Left cardiac atrium (tissue), 4 donors: ENCODE data around the gene BSDC1. TPM values are rescaled to one million over a fixed set of nuclear protein-coding genes. Genes with fewer than 3 reads are reported as not detected.
"Not testable (repeated sequence)": the region's sequence is repeated elsewhere in the genome, so short reads cannot be mapped to it uniquely, and the experiment has no call there.

ENCODE experiments used
- ATAC-seq, 2 donors: fragments of 200-7000 bp; cut with Tn5 transposase; one replicate each; pipeline ENCODE4 v1.9.1; 2020; ENCODE audit warnings: mild to moderate bottlenecking in 2 of 2, moderate library complexity in 2 of 2
- DNase-seq: peaks from one replicate; pipeline ENCODE4 v3.0.0-alpha.2; 2020
- intact Hi-C, 2 donors: fragments of 100-400 bp; cut with DNase I; formaldehyde crosslinking; loops; one replicate each; pipeline versions ENCODE4 v1.14.1 to v1.15.1; 2022 to 2023
- total RNA-seq, 2 donors: library from RNA; stranded (reverse); fragmentation: NEBNext Ultra II Directional; extraction: Animal tissue kit (Norgen Biotek cat#: 25700); gene quantifications; one replicate each; pipeline ENCODE4 v1.2.1, GENCODE V29; 2021
- donor health status: DM: no; HTN: yes; CAD: no.
- donor health status: DM: no; HTN: yes; CAD: no; lungs with severe emphysema.
- donor health status: DM: yes; HTN: yes; CAD: no.
- donor health status: Dilated cardiomyopathy.

The BSDC1 gene
- total RNA-seq, 2 donors from 2014 or later, result 42.2 to 43.8 TPM

DNA sequence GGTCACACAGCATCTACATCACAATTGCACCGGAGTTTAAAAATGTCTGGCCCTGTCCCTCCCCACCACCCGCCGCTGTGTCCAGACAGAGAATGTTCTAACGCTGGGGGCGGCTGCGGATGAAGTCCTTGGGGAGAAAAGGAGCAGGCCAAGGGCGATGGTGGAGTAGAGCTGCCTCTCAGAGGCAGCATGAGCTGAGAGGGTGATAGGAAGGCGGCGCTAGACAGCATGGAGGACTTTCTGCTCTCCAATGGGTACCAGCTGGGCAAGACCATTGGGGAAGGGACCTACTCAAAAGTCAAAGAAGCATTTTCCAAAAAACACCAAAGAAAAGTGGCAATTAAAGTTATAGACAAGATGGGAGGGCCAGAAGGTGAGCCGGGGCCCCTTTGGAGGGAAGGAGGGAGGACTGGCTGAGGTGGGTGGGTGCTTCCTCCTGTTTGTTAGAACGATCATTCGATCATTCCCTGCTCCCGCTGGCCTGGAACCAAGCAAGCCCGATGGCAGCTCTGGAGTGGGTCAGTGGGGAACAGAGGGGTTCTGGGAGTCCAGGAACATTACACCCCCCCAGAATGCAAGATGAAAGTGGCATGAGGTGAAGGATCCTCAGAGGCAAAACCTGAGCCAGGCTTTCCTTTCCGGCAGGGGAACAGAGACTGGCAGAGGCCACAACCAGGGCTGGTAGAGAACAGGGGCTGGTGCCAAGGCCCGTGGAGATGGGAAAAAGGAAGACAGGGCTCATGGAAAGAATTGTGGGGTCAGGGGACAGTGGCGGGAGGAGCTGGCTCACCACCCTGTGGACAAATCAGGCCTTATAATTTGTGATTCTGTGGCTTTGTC, 31.5 kb downstream of the BSDC1 start, which contains the start of the genes FAM229A and TSSK3:
Gene FAM229A (minus strand): TSS at position 12 of the 840 bp plus-strand sequence. CDS start 394 bp downstream, outside the sequence.
Gene TSSK3 (plus strand): TSS at position 66 of the 840 bp plus-strand sequence. CDS start 163 bp downstream, at position 229.
- intact Hi-C loops, result no loop called here
- DNase-seq (no peak), ATAC-seq (peak in 1 of 2 donors; percentile 38)

DNA sequence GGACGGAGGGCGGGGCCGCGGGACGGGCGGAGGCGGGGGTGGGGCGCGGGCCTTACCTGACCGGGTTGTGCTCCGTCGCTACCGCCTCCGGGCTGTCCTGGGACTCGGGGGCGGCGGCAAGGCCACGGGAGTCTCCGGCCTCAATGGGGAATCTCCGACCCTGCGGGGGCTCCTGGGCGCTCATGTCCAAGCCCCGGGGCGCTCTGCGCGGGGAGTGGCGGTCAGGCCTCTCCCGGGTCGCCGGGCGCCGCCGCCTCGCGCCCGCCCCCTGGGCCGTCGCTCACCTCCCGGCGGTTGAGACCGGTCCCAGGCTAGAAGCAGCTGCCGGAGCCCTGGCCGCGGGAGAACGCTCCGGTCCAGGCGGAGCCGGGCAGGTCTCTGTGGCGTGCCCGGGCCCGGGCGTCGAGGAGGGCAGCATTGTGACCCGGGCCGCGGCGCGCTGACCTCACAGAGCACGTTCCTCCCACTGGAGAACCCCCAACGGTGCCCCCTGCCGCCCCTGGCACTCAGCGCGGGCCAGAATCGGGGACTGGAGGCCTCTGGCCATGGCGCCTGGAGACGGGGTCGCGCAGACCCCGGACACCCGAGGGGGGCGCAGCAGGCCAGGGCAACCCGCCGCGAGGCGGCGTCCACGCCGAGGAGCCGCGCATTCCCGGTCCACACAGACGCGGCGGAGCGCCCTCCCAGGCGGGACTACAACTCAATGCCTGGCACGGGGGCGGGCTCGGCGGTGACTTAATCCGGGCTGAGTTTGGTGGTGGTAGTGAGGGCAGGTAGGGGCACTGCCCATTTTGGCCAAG, 32.4 kb downstream of the BSDC1 start:
- ATAC-seq, result peak; percentile 75 to 82
- peak; percentile 76 for DNase-seq
- intact Hi-C loops, result no loop called here

DNA sequence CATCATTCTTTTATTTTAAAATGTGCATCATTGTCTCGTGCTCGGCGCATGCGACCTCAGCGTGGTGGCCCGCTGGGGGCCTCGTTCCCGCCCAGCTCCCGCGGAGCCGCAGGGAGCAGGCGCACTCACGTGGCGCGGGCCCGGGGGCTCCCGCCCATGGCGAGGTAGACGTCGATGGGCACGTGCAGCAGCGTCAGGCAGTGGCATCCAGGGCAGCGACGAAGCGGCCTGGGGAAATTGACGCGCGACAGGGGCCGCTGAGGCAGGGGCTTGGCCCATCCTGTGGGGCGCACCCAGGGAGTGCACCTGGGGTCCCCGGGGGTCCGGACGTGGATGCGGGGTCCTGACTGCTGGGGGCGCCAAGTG, 33.0 kb downstream of the BSDC1 start:
- no peak for ATAC-seq
- DNase-seq, result no peak
- intact Hi-C loops, result no loop called here

DNA sequence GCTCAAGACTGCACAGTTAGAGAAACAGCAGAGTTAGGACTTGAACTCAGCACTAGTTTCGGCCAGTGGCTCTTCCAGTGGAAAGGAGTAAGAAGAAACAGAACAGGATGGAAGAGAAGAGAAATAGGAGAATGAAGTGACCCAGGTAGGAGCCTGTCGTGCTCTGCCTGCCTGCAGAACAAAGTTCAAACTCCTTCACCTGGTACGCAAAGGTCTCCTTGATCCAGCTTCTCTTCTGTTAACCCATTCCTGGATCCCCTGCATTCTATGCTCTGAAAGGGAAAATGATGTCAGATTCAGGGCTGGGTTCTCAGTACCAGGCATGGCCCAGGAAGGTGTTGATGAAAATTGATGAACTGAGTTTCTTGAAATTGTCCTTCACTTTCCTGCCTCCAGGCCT, 35.8 kb downstream of the BSDC1 start:
- DNase-seq, result no peak
- no peak for ATAC-seq
- intact Hi-C loops, result no loop called here

DNA sequence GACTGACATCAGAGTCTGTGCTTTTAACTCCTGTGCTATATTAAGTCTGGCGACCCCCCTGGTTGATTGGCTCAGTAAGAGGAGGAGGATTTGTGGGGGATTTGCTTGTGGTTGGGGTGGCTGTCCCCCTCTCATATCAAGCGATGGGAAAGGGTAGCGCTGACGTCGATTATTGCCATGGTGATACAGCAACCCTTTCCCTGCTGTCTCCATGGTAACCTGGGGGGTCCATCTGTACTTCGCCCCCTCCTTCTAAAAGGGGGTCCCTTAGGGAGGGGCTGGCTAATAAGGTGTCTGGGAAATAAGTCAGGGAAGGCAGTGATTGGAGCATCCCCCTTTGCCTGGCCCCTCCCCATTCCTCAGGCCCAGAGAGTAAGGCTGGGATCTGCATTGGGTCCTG, 36.6 kb downstream of the BSDC1 start:
- ATAC-seq, result no peak
- intact Hi-C loops, result no loop called here
- DNase-seq, result no peak

DNA sequence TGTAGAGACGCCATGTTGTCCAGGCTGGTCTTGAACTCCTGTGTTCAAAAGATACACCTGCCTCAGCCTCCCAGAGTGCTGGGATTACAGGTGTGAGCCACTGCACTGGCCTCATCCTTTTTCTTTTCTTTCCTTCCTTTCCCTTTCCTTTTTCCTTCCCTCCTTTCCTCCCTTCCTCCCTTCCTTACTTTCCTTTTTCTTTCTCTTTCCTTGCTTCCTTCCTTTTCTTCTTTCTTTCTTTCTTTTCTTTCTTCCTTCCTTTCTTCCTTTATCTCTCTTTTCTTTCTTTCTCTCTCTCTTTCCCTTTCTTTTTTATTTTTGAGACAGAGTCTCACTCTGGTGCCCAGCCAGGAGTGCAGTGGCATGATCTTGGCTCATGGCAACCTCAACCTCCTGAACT, 37.8 kb downstream of the BSDC1 start:
- ATAC-seq, result no peak
- DNase-seq, result no peak
- intact Hi-C loops, result no loop called here

DNA sequence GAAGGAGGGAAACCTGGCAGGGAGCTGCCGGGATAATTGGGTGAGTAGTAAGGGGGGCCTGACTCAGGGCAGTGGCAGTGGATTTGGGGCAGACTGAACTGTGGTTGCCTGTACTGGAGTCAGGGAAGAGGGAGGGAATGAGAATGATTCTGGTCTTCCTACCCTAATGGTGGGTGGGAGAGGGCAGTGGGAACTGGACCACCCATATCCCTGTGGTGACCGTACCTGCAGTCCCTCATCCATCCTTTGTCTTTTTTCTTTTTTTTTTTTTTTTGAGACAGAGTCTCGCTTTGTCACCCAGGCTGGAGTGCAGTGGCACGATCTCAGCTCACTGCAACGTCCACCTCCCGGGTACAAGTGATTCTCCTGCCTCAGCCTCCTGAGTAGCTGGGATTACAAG, 38.5 kb downstream of the BSDC1 start:
- DNase-seq, intact Hi-C loops, ATAC-seq: not testable (repeated sequence)

DNA sequence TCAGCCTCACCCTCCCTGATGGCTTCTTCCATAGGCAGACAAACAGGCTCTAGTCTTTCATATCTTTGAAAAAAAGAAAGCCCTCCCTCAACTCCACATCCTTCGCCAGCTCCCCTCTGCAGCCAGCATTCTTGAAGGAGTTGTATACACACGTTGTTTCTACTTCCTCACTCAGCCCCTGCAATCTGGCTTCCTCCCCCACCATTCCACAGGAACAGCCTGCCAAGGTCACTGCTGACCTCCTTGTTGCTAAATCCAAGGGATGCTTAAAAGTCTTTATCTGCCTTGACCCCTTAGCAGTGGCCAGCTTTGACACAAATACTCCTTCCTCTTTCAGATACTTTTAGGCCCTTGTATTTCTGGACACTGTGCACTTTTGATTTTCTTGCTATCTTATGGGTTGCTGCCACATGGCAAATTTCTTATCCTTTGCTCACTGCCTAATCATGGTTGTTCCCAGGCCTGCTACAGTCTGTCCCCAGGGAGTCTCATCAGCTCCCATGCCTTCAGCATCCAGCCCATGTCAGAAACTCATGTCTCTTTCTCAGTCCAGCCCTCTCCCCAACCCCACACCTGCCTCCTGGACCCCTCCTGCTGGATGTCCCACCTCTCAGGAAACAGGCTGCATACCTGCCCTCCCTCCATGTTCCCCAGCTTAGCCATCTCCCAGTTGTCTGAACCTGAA, 40.2 kb downstream of the BSDC1 start:
- ATAC-seq, result peak; percentile 10 to 14
- DNase-seq, result peak; percentile 80
- intact Hi-C loops, result no loop called here

DNA sequence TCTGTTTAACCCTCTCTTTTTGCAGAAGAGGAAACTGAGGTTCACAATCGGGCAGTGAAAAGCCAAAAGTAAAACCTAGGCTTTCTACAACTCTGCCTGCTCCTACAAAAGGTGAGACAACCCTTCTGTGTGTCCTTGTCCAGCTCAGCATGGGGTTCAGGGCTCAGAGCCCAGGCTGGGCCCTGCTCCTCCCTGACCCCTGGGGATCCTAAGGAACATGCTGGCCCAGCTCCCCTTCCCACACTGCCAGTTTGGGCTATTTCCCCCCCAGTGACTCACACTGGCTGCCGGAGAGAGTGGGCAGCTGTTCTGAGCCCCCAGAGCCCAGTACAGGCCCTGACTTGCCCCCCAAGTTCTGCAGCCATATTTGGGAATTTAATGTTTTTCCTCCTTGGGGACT, 40.8 kb downstream of the BSDC1 start:
- intact Hi-C loops, result no loop called here
- no peak for DNase-seq
- peak in 1 of 2 donors; percentile 6 for ATAC-seq

DNA sequence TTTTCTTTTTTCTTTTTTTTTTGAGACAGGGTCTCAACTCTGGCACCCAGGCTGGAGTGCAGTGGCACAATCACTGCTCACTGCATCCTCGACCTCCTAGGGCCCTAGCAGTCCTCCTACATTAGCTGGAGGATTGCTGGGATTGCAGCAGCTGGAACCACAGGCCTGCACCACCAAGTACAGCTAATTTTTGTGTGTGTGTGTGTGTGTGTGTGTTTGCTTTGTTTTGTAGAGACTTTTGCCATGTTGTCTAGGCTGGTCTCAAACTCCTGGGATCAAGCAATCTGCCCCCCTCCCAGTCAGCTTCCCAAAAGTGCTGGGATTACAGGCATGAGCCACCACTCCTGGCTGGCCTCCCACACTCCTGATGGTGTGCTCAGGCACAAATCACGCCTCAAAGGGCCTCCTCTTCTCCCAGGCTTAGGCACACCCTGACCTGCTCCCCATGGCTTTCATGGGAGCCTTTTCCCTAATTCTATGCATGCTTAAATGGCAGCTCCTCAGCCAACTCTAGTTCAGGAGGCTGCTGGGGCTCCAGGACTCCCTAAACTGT, 41.3 kb downstream of the BSDC1 start:
- no peak for ATAC-seq
- intact Hi-C loops, result no loop called here
- DNase-seq, result peak; percentile 51

DNA sequence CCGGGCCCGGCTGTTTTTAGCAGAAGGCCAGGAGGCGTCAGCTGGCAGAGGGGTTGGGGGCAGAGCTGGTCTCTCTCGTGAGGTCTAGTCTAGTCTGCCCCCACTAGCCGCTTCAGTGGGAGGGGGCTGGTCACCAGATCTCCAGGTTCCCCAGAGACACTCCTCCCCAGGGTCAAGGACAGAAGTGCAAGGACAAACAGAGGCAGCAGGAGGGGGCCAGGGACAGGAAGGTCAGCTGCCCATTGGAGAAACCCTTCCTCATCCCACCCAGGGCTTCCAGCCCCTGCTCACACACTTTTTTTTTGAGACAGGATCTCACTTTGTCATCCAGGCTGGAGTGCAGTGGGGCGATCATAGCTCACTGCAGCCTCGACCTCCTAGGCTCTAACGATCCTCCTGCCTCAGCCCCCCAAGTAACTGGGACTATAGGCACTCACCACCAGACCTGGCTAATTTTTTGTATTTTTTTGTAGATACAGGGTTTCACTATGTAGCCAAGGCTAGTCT, 41.9 kb downstream of the BSDC1 start:
- no peak for ATAC-seq
- DNase-seq, result no peak
- intact Hi-C loops, result no loop called here

DNA sequence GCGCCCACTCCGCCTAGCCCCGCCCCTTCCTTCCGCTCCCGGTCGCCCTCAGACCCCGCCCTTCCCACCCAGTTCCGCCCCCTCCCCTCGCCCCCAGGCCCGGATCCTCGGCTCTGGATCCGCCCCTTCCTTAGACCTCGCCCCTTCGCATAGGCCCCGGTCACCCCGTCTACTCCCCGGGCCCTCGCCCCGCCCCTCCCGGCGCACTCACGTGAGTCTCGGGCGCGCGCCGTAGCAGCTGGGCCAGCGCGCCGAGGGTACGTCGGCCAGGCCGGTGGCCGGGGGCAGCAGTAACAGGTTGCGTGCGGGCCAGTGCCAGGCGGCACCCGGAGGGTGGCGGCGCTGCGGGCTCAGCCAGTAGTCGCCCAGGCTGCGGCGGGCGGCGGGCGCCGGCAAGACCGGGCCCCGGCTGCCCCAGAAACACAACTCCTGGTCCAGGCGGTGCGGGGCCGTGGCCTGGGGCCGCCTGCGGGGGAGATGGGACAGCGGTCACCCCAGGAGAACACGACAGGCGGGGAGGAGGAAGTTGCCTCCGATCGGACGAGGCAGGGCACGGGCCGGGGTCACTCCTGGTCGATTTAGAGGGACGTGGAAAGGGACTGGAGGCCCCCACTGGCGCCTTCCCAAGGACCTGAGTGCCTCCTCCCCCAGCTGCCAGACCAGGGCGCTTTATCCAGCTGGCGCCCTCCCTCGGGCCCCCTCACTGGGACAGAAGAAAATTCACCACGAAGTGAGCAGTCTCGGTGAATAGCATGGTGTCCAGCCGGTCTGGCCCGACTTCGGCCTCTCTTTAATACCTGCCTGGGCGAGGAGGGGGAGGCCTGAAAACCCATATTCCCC, 42.6 kb downstream of the BSDC1 start:
- intact Hi-C loops, result no loop called here
- ATAC-seq, result peak; percentile 94 to 95
- peak; percentile 95 for DNase-seq

DNA sequence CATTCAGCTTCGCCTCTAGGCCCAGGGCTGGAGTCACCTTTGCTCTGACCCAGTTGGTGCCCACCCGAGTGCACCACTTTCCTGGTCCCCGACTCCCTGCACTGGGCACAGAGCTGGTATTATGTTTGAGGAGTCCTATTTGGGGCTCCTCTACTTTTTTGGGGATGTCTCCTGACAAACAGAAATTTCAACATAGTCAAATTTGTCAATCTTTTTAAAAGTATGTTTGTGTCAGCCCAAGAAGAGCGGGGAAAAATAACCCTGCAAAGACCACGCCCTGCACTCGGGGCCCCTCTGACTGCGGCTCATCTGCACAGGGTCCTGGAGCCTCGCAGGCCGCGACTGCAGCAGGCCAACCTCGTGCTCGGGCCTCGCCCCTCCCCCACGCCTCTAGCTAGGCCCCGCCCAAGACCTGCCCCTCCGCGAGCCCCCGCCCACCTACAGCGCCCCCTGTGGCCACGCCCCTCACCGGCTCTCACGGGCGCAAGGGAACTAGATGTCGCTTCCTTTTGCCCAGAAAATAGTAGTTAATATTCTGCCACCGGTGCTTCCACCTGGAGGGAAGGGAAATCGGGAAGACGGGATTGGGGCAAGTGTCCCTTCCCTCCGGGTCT, 43.3 kb downstream of the BSDC1 start:
- intact Hi-C loops, result no loop called here
- peak; percentile 58 to 73 for ATAC-seq
- peak; percentile 82 for DNase-seq

DNA sequence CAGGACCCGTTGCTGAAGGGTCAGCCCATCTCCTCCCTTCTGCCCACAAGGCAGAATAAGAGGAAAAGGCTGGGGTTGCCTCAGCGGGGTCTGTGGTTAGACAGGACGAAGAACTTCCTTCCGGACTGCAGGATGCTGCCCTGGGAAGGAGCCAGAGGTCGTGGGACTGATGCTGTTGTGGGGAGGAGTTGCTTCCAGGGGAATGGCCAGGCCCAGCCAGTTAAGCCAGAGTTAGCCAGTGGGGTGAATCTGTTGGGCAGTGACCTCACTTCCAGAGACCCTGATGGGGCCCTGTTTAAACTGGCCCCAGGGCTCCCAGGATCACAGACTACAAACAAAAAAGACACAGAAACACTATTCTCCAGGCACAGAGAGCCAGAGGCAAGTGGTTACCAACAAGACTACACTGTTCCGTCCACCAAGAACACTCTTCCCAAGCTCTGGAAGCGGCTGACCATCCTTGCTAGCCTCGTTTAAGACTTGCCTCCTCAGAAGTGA, 45.0 kb downstream of the BSDC1 start:
- DNase-seq (peak; percentile 80), ATAC-seq (no peak)
- intact Hi-C loops, result no loop called here

DNA sequence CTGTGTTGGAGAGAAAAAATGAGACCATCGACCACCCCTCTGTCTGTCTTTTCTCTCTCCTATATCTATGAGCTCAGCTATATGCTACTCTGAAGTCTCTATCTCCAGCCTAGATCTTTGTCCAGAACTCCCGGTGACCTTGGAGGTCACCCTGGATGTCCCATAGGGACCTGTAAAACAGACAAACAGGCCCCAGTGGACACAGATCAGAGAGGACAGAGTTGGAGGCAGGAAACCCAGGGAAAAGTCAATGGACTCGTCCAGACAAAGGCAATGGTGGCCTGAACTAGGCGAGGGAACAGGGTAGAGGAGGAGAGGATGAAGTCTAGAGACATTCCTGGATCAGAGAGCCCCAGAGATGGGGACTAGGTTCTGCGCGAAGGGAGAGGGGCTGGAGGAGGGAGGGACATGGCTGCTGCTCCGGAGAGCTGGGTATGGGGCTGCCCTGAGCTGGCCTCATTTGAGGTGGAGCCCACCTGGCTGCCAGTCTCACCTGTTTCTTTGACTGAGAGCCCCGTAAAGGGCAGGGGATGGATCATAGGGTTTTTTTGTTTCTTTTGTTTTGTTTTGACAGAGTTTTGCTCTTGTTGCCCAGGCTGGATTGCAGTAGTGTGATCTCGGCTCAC, 47.6 kb downstream of the BSDC1 start:
- intact Hi-C loops, result no loop called here
- DNase-seq, result no peak
- ATAC-seq, result no peak

DNA sequence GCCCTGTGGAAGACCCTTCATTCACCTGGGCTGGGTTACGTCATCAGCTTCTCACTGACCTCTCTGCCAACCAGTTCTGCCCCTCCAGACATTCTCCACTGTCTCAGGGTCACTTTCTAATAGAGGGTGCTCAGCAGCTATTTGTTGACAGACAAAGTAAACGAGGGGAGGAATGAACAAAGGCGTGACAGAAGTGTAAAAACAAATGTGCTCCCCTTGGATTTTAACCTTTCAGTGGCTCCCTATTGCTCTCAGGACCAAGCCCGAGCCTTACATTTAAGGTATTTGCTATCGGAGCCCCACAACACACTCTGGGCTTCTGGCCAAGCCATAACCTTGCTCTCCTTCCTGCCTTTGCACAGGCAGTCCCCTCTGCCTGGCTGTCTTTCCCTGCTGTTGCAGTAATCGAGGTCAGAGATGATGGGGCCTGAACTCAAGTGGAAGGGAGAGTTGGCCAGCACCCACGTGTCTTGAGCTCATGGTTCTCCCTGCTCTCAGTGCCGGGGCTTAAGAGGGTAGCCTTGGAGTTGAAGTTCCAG, 48.9 kb downstream of the BSDC1 start:
- intact Hi-C loops, result no loop called here
- ATAC-seq, result peak in 1 of 2 donors; percentile 53

DNA sequence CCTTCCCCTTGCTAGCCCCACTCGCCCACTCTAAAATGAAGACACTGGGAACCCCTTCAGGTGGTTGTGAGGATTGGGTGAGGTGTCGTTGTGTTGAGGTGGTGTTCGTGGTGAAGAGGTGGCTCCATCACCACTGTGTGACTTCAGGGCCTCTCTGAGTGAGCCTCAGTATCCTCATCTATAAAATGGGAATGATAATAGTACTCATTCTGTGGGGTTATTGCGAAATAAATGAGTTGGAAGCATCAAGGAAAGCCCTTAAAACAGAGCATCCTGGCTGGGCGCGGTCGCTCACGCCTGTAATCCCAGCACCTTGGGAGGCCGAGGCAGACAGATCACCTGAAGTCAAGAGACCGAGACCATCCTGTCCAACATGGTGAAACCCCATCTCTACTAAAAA, 51.5 kb downstream of the BSDC1 start:
- intact Hi-C loops, result no loop called here
- ATAC-seq (no peak), DNase-seq (no peak)

More for the DNA sequence above, 48.9 kb downstream of the BSDC1 start:
- no peak for DNase-seq
